ENCODE data around the gene ARID2.

- TF ChIP-seq MEF2D (tag; conservative IDR thresholded peaks at IDR 0.05; ENCODE audit: low read depth) (no peak), ETS1 (conservative IDR thresholded peaks at IDR 0.05; ENCODE audit: control insufficient read depth, low read depth, low read length) (no peak)
Observed at GRCh38 chr12:45721369-45721768, 8.1 kb upstream of the ARID2 start.
